ENCODE results near the gene STOML1.

GRCh38 chr15:73979636-73980035, 12.5 kb downstream of the STOML1 start:
- no peak for TF ChIP-seq CTCF (optimal IDR thresholded peaks at IDR 0.05 in 1 of 3, IDR thresholded peaks at IDR 0.05 in 1 of 3, conservative IDR thresholded peaks at IDR 0.05 in 1 of 3; ENCODE audit: extremely low read depth in 1 of 3, insufficient read depth in 2 of 3, low read length in 3 of 3)
- no peak for TF ChIP-seq EZH2 (IDR thresholded peaks at IDR 0.05; ENCODE audit: low read length)
